ENCODE results near the gene HSF4. TPM values are rescaled to one million over a fixed set of nuclear protein-coding genes. Genes with fewer than 3 reads are reported as not detected.

The HSF4 gene
- total RNA-seq, 2 donors from 2014 or later: 15.3 to 157 TPM

- H3K27me3 ChIP-seq: no peaks in the 10 kb centered on the region
- H3K36me3 ChIP-seq: peaks cover 51% of the 10 kb centered on the region
- H3K4me3 ChIP-seq: no peak overlapping the region
- TF ChIP-seq CTCF (IDR thresholded peaks at IDR 0.05): no peak
- no peak overlapping the region for H3K27ac ChIP-seq
- peaks cover 0 to 18% of the 10 kb centered on the region in 2 donors for H3K4me1 ChIP-seq
- DNase-seq (ENCODE audit: low spot score): no peak
- H3K9me3 ChIP-seq: no peaks in the 10 kb centered on the region
Observed at GRCh38 chr16:67147437-67148140, 17.0 kb upstream of the HSF4 start.

- Histone ChIP-seq H3K27me3 (no peaks in the 10 kb centered on the region), H3K4me3 (no peak overlapping the region), H3K27ac (no peak overlapping the region), H3K36me3 (peaks cover 45% of the 10 kb centered on the region), H3K9me3 (no peaks in the 10 kb centered on the region), H3K4me1 (peaks cover 0 to 18% of the 10 kb centered on the region in 2 donors)
- no peak for TF ChIP-seq CTCF (IDR thresholded peaks at IDR 0.05)
- DNase-seq (ENCODE audit: low spot score): no peak
Observed at GRCh38 chr16:67148221-67148620, 16.3 kb upstream of the HSF4 start.

- Histone ChIP-seq H3K4me3 (no peak overlapping the region), H3K9me3 (no peaks in the 10 kb centered on the region), H3K4me1 (peaks cover 0 to 18% of the 10 kb centered on the region in 2 donors), H3K27me3 (no peaks in the 10 kb centered on the region), H3K36me3 (peaks cover 40% of the 10 kb centered on the region), H3K27ac (no peak overlapping the region)
- TF ChIP-seq CTCF (IDR thresholded peaks at IDR 0.05): no peak
- no peak for DNase-seq (ENCODE audit: low spot score)
Observed at GRCh38 chr16:67148656-67149275, 15.8 kb upstream of the HSF4 start.

GRCh38 chr16:67149276-67150046 lies 15.1 kb upstream of the HSF4 start:
- TF ChIP-seq CTCF (IDR thresholded peaks at IDR 0.05): no peak
- DNase-seq (ENCODE audit: low spot score): no peak
- H3K36me3 ChIP-seq: peaks cover 33% of the 10 kb centered on the region
- H3K27ac ChIP-seq: peak overlapping the region; percentile 86 to 93
- H3K9me3 ChIP-seq: no peaks in the 10 kb centered on the region
- no peak overlapping the region for H3K4me3 ChIP-seq
- H3K4me1 ChIP-seq: peaks cover 0 to 18% of the 10 kb centered on the region in 2 donors
- no peaks in the 10 kb centered on the region for H3K27me3 ChIP-seq

- peak overlapping the region; percentile 62 to 71 for H3K4me3 ChIP-seq
- H3K4me1 ChIP-seq: peaks cover 0 to 26% of the 10 kb centered on the region in 2 donors
- peak overlapping the region; percentile 86 to 93 for H3K27ac ChIP-seq
- no peak for TF ChIP-seq CTCF (IDR thresholded peaks at IDR 0.05)
- no peaks in the 10 kb centered on the region for H3K27me3 ChIP-seq
- peaks cover 25% of the 10 kb centered on the region for H3K36me3 ChIP-seq
- no peak for DNase-seq (ENCODE audit: low spot score)
- H3K9me3 ChIP-seq: no peaks in the 10 kb centered on the region
Observed at GRCh38 chr16:67150047-67150832, 14.3 kb upstream of the HSF4 start.
